ENCODE results near the gene POTEM.
"Not testable (repeated sequence)": the region's sequence is repeated elsewhere in the genome, so short reads cannot be mapped to it uniquely, and the experiment has no call there.

The POTEM gene

GRCh38 chr14:19015185-19015584 lies 48.0 kb downstream of the POTEM start:
- not testable (repeated sequence) for H3K9ac ChIP-seq (ENCODE audit: low read length); H4K8ac ChIP-seq (ENCODE audit: low read depth, low read length); H2BK15ac ChIP-seq (replicated peaks; ENCODE audit: low read depth); H2BK120ac ChIP-seq (ENCODE audit: low read depth, low read length); H2AK5ac ChIP-seq (ENCODE audit: low read length); H3K79me2 ChIP-seq (ENCODE audit: control insufficient read depth, insufficient read depth, low read length); H3K23ac ChIP-seq (ENCODE audit: low read length); H4K5ac ChIP-seq (ENCODE audit: low read length); H3K4ac ChIP-seq (ENCODE audit: low read depth, low read length); H3K4me2 ChIP-seq (ENCODE audit: low read length); H3K27me3 ChIP-seq (ENCODE audit: insufficient read depth, low read length, poor library complexity); DNase-seq; H3K56ac ChIP-seq (ENCODE audit: low read length); H3K79me1 ChIP-seq (ENCODE audit: low read length); H3K27ac ChIP-seq (ENCODE audit: low read depth, low read length); H3K36me3 ChIP-seq (ENCODE audit: control insufficient read depth, insufficient read depth, low read length); H3K18ac ChIP-seq (ENCODE audit: low read length); H3K4me1 ChIP-seq (ENCODE audit: control insufficient read depth, low read depth, low read length); H3K4me3 ChIP-seq (ENCODE audit: low read length); H2BK5ac ChIP-seq (ENCODE audit: low read length)
- WGBS (ENCODE audit: extremely low coverage, insufficient coverage, low lambda C conversion rate): no CpG with 5 or more reads among the region's 3 CpGs

- H4K8ac ChIP-seq (ENCODE audit: low read depth, low read length): not testable (repeated sequence)
These were observed 57.9 kb downstream of the POTEM start for GRCh38 chr14:19025080-19025589.

DNA sequence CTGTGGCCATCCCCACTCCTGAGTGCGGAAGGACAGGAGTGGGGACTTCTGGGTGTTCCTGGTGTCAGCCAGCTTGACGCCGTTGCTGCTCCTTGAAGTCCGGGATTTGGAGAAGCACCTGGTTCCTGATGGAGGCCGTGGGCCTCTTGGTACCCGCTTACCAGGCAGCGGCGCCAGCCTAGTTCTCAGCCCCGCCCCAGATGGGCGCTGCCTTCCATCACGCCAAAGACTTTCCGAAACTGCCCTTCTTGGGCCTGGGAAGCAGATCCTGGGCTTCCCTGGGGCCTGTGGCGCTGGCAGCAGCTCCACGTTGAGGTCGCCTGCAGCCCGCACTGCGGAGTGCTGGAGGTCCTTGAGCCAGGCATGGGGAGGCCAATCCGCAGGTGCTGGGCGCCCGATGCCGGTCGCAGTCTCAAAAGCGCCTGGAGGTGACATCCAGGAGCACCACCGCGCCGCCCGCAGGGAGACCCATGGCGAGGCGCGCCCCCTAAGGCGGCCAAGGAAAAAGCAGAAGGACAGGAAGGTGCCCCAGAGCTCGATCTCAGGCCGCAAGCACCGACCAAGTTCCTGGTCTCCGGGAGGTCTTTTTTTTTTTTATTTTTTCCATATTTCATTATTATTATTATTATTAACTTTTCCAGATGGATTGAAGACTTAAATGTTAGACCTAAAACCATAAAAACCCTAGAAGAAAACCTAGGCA lies 59.6 kb downstream of the POTEM start:
- not testable (repeated sequence) for H2BK120ac ChIP-seq (ENCODE audit: low read depth, low read length); H3K23ac ChIP-seq (ENCODE audit: low read length); H3K27me3 ChIP-seq (ENCODE audit: insufficient read depth, low read length, poor library complexity); H4K8ac ChIP-seq (ENCODE audit: low read depth, low read length); H3K4me3 ChIP-seq (ENCODE audit: low read length); H2BK5ac ChIP-seq (ENCODE audit: low read length); H4K5ac ChIP-seq (ENCODE audit: low read length); H3K4me1 ChIP-seq (ENCODE audit: control insufficient read depth, low read depth, low read length); H3K18ac ChIP-seq (ENCODE audit: low read length); H2BK15ac ChIP-seq (replicated peaks; ENCODE audit: low read depth); H3K27ac ChIP-seq (ENCODE audit: low read depth, low read length); H3K4ac ChIP-seq (ENCODE audit: low read depth, low read length); H2AK5ac ChIP-seq (ENCODE audit: low read length); H3K4me2 ChIP-seq (ENCODE audit: low read length); H3K79me2 ChIP-seq (ENCODE audit: control insufficient read depth, insufficient read depth, low read length); H3K79me1 ChIP-seq (ENCODE audit: low read length); H3K36me3 ChIP-seq (ENCODE audit: control insufficient read depth, insufficient read depth, low read length); DNase-seq; H3K56ac ChIP-seq (ENCODE audit: low read length); H3K9ac ChIP-seq (ENCODE audit: low read length)
- no CpG with 5 or more reads among the region's 35 CpGs for WGBS (ENCODE audit: extremely low coverage, insufficient coverage, low lambda C conversion rate)

More at GRCh38 chr14:19025080-19025589, 57.9 kb downstream of the POTEM start:
- H3K23ac ChIP-seq (ENCODE audit: low read length); H3K4me1 ChIP-seq (ENCODE audit: control insufficient read depth, low read depth, low read length); H3K79me1 ChIP-seq (ENCODE audit: low read length); H4K5ac ChIP-seq (ENCODE audit: low read length); DNase-seq; H3K27me3 ChIP-seq (ENCODE audit: insufficient read depth, low read length, poor library complexity); H3K79me2 ChIP-seq (ENCODE audit: control insufficient read depth, insufficient read depth, low read length); H3K18ac ChIP-seq (ENCODE audit: low read length); H2BK15ac ChIP-seq (replicated peaks; ENCODE audit: low read depth); H3K56ac ChIP-seq (ENCODE audit: low read length); H3K4me3 ChIP-seq (ENCODE audit: low read length); H2AK5ac ChIP-seq (ENCODE audit: low read length); H3K4ac ChIP-seq (ENCODE audit: low read depth, low read length); H2BK120ac ChIP-seq (ENCODE audit: low read depth, low read length); H3K36me3 ChIP-seq (ENCODE audit: control insufficient read depth, insufficient read depth, low read length); H2BK5ac ChIP-seq (ENCODE audit: low read length); H3K9ac ChIP-seq (ENCODE audit: low read length); H3K4me2 ChIP-seq (ENCODE audit: low read length); H3K27ac ChIP-seq (ENCODE audit: low read depth, low read length): not testable (repeated sequence)
- WGBS (ENCODE audit: extremely low coverage, insufficient coverage, low lambda C conversion rate): no CpG with 5 or more reads among the region's 15 CpGs

- H3K4me3 ChIP-seq (ENCODE audit: low read length); H2AK5ac ChIP-seq (ENCODE audit: low read length); H4K5ac ChIP-seq (ENCODE audit: low read length); H2BK15ac ChIP-seq (replicated peaks; ENCODE audit: low read depth); H3K79me1 ChIP-seq (ENCODE audit: low read length); H3K4me1 ChIP-seq (ENCODE audit: control insufficient read depth, low read depth, low read length); H3K23ac ChIP-seq (ENCODE audit: low read length); H4K8ac ChIP-seq (ENCODE audit: low read depth, low read length); H2BK120ac ChIP-seq (ENCODE audit: low read depth, low read length); H3K36me3 ChIP-seq (ENCODE audit: control insufficient read depth, insufficient read depth, low read length); H3K79me2 ChIP-seq (ENCODE audit: control insufficient read depth, insufficient read depth, low read length); H3K27ac ChIP-seq (ENCODE audit: low read depth, low read length); H3K9ac ChIP-seq (ENCODE audit: low read length); DNase-seq; H3K27me3 ChIP-seq (ENCODE audit: insufficient read depth, low read length, poor library complexity); H3K18ac ChIP-seq (ENCODE audit: low read length); H3K4ac ChIP-seq (ENCODE audit: low read depth, low read length); H2BK5ac ChIP-seq (ENCODE audit: low read length); H3K4me2 ChIP-seq (ENCODE audit: low read length); H3K56ac ChIP-seq (ENCODE audit: low read length): not testable (repeated sequence)
- WGBS (ENCODE audit: extremely low coverage, insufficient coverage, low lambda C conversion rate): no CpG with 5 or more reads among the region's 16 CpGs
These were observed 60.7 kb downstream of the POTEM start for GRCh38 chr14:19027895-19028294.

DNA sequence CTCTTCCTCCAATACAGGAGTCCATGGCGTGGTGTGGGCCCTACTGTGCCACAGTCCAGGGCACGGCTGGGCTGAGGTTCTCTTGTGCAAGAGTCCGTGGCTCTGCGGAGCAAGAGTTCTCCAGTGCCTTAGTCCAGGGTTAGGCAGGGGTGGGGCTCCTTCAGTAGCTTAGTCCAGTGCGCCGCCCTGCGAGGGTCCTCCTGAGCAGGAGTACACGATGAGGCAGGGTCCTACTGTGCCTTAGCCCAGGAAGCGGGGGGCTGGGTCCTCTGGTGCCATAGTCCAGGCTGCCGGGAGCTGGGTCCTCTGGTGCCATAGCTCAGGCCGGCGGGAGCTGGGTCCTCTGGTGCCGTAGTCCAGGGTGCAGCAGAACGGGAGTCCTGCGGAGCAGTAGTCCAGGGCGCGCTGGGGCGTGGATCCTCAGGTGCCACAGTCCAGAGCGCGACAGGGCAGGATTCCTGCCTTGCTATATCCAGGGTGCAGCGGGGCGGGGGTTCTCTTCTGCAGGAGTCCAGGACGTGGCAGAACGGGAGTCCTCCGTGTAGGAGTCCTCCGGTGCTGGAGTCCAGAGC lies 69.7 kb downstream of the POTEM start:
- H3K4me3 ChIP-seq (ENCODE audit: low read length); H3K79me1 ChIP-seq (ENCODE audit: low read length); H3K56ac ChIP-seq (ENCODE audit: low read length); H3K36me3 ChIP-seq (ENCODE audit: control insufficient read depth, insufficient read depth, low read length); H2BK120ac ChIP-seq (ENCODE audit: low read depth, low read length); H3K23ac ChIP-seq (ENCODE audit: low read length); H4K5ac ChIP-seq (ENCODE audit: low read length); H3K18ac ChIP-seq (ENCODE audit: low read length); H3K4ac ChIP-seq (ENCODE audit: low read depth, low read length); H4K8ac ChIP-seq (ENCODE audit: low read depth, low read length); H2BK5ac ChIP-seq (ENCODE audit: low read length); H3K9ac ChIP-seq (ENCODE audit: low read length); H3K79me2 ChIP-seq (ENCODE audit: control insufficient read depth, insufficient read depth, low read length); H2BK15ac ChIP-seq (replicated peaks; ENCODE audit: low read depth); H3K4me2 ChIP-seq (ENCODE audit: low read length); H3K27me3 ChIP-seq (ENCODE audit: insufficient read depth, low read length, poor library complexity); H2AK5ac ChIP-seq (ENCODE audit: low read length); H3K4me1 ChIP-seq (ENCODE audit: control insufficient read depth, low read depth, low read length); DNase-seq; H3K27ac ChIP-seq (ENCODE audit: low read depth, low read length): not testable (repeated sequence)
- no CpG with 5 or more reads among the region's 26 CpGs for WGBS (ENCODE audit: extremely low coverage, insufficient coverage, low lambda C conversion rate)

Data from mesendoderm (in vitro differentiated cells).